GM12865 (cell line): ENCODE results near the gene SMIM21.

Source experiments
- DNase-seq: peaks from one replicate; pipeline ENCODE4 v3.0.0; 2010; ENCODE audit warnings: low read depth
- H3K4me3 ChIP-seq: 2 replicates; pipeline ENCODE4 v1.5.1; 2011; ENCODE audit warnings: mild to moderate bottlenecking, low read depth, low read length, control low read depth
- TF ChIP-seq, protein P1 (sequence below): IDR thresholded peaks from 2 replicates; pipeline ENCODE4 v1.5.1; 2011; ENCODE audit warnings: low read length, control low read depth, low read depth, inconsistent platforms; ENCODE audit not compliant: insufficient read depth; ENCODE audit errors: missing control alignments

SMIM21 gene

GRCh38 chr18:75393721-75394120 is 33.8 kb downstream of the SMIM21 start:
- TF ChIP-seq, protein P1, sequence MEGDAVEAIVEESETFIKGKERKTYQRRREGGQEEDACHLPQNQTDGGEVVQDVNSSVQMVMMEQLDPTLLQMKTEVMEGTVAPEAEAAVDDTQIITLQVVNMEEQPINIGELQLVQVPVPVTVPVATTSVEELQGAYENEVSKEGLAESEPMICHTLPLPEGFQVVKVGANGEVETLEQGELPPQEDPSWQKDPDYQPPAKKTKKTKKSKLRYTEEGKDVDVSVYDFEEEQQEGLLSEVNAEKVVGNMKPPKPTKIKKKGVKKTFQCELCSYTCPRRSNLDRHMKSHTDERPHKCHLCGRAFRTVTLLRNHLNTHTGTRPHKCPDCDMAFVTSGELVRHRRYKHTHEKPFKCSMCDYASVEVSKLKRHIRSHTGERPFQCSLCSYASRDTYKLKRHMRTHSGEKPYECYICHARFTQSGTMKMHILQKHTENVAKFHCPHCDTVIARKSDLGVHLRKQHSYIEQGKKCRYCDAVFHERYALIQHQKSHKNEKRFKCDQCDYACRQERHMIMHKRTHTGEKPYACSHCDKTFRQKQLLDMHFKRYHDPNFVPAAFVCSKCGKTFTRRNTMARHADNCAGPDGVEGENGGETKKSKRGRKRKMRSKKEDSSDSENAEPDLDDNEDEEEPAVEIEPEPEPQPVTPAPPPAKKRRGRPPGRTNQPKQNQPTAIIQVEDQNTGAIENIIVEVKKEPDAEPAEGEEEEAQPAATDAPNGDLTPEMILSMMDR = no peak
- DNase-seq = no peak

DNA sequence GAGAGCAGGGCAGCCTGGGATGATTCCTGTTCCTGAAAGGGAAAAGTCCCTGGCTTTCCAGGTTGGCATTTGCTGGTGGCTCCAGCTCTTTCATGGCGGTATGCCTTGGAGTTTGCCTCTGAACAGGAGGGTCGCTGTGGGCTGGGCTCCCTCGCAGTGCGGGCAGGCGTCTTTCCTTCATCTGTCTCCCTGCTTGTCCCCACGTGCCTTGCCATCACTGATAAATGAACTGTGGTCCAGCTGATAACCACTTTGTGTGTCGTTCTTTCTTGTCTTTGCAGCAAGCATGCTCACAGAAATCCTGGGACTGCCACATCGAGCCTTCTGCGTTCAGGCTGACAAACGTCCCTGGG is 35.3 kb downstream of the SMIM21 start:
- H3K4me3 ChIP-seq = no peak overlapping the region
- TF ChIP-seq, protein P1 = no peak
- DNase-seq = no peak

More at GRCh38 chr18:75393721-75394120, 33.8 kb downstream of the SMIM21 start:
- no peak overlapping the region for H3K4me3 ChIP-seq

DNA sequence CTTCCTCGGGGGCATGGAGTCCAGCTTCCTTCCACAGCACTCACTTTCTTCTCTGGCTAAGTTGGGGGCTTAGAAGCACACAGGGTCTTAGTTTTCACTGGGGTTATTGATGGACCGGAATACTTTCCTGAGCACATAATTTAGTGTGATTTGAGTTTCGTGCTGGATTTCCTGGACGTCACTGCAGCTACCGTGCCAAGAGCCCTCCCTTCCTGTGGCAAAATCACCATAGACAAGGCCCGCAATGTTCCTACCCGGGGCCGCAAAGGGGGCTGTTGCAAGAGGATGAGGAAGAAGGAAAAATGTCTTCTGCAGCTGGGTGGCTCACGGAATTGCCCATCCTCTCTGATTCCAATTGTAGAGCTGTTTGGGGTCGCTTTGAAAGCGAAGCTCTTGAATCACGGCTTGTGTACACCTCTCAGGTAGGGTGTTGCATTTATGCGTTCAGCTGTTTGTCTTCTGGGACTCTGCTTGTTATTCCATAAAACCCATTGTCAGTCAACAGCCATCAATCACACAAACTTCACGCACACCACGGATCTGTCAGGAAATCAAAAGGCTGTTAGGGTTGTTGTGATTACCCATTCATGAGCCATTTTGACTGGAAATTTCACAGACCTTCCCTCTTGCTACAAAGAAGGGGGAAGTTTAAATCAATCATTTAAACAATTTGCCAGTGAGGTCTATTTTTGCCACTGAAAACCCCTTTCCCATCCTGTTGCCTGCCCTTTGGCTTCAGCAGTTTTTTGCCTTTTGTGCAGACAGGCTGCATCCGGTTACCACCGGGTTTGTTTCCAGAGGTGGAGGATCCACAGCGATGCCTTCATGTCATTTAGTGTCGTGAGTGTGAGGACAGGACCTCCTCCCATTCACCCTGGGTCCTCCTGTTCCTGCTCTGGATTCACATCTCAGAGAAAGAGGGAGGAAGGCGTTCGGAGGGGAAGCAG is 36.0 kb downstream of the SMIM21 start:
- TF ChIP-seq, protein P1 = no peak
- DNase-seq = no peak
- H3K4me3 ChIP-seq = no peak overlapping the region

DNA sequence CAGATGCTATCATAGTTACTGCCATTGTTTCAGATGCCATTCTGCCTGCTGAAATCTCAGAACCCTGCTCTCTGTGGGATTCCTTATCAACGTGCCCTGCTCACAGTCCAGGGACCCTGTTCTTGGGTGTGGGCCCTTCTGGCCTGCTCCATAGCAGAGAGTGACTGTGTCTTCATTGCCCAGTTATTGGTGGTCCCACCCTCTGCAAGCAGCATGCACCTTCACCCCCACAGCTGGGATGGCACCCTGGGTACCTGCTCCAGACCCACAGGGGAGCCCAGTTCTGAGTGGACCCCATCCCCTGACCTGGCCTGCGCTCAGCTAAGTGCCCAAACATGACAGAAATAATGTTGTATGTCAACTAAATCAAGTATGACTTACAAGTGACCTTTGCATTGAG is 36.6 kb downstream of the SMIM21 start:
- no peak overlapping the region for H3K4me3 ChIP-seq
- TF ChIP-seq, protein P1 = no peak
- DNase-seq = no peak

GRCh38 chr18:75384144-75384543 is 43.4 kb downstream of the SMIM21 start:
- no peak for DNase-seq
- TF ChIP-seq, protein P1 = no peak

GRCh38 chr18:75378376-75379315 is 48.9 kb downstream of the SMIM21 start:
- no peak for DNase-seq
- H3K4me3 ChIP-seq = no peak overlapping the region
- TF ChIP-seq, protein P1 = no peak

More at GRCh38 chr18:75384144-75384543, 43.4 kb downstream of the SMIM21 start:
- no peak overlapping the region for H3K4me3 ChIP-seq
